Ovary (tissue), 9 donors: Measurements from ENCODE around the gene UBC. TPM values are rescaled to one million over a fixed set of nuclear protein-coding genes. Genes with fewer than 3 reads are reported as not detected.

Experiments
- DNase-seq, 5 donors: peaks; one replicate each; pipeline ENCODE4 v3.0.0-alpha.2; 2019 to 2020
- H3K27ac ChIP-seq, 2 donors: fragments of 200-600 bp; one replicate each; pipeline versions ENCODE4 v1.5.1 to v1.8.0; 2019 to 2022
- H3K27me3 ChIP-seq: fragments of 200-600 bp; one replicate; pipeline ENCODE4 v1.8.0; 2022
- H3K36me3 ChIP-seq: fragments of 200-600 bp; sonication (generic); one replicate; pipeline ENCODE4 v1.5.1; 2019
- H3K4me1 ChIP-seq: one replicate; pipeline ENCODE4 v1.8.1; 2013; ENCODE audit warnings: mild to moderate bottlenecking, moderate library complexity; ENCODE audit not compliant: insufficient read depth
- H3K4me3 ChIP-seq: fragments of 200-600 bp; sonication (generic); one replicate; pipeline ENCODE4 v1.5.1; 2017
- H3K9me3 ChIP-seq, 2 donors: fragments of 200-600 bp in 1 of 2; sonication (generic) in 1 of 2; one replicate each; pipeline versions ENCODE4 v1.5.1 to v1.8.1; 2013 to 2019; ENCODE audit warnings: mild to moderate bottlenecking in 1 of 2, moderate library complexity in 1 of 2
- EP300 ChIP-seq: sonication (generic); formaldehyde crosslinking; IDR thresholded peaks from one replicate; pipeline ENCODE4 v1.6.1; 2017; ENCODE audit warnings: antibody characterized with exemption
- POLR2A ChIP-seq: fragments of 450-650 bp; IDR thresholded peaks from one replicate; pipeline ENCODE4 v1.6.1; 2017; ENCODE audit warnings: antibody characterized with exemption, mild to moderate bottlenecking, moderate library complexity
- WGBS, 3 donors: extraction: QIAGEN DNeasy Blood & Tissue Kit in 1 of 3; methylation state at CpG; one replicate each; pipeline versions ENCODE4 v1.1.5 to v1.1.7; 2013 to 2017; 5-methylcytosine and 5-hydroxymethylcytosine counted together
- intact Hi-C, 4 donors: fragments of 100-400 bp; cut with DNase I; formaldehyde crosslinking; loops; one replicate each; pipeline versions ENCODE4 v1.11.0 to v1.15.1; 2022 to 2023
- microRNA-seq, 3 donors: library from miRNA; unstranded; fragments of <30 nt; microRNA quantifications; one replicate each; pipeline versions ENCODE4 to v1.2.0, GENCODE V29; 2019 to 2020
- polyA plus RNA-seq, 2 donors: library from polyadenylated mRNA; stranded (reverse); fragments of 200-250 nt in 1 of 2; fragments of 350-450 nt in 1 of 2; fragmentation: Illumina TruSeq in 1 of 2; extraction: RNeasy Lipid Tissue Mini Kit (QIAGEN cat#74804) in 1 of 2; gene quantifications; one replicate each; pipeline ENCODE4 v1.2.3, GENCODE V29; 2013 to 2014
- small RNA-seq: library from RNA; depleted of rRNA; stranded (forward); fragments of <200 nt; gene quantifications from one replicate; pipeline ENCODE3, GENCODE V24; 2016
- total RNA-seq, 7 donors: library from RNA; depleted of rRNA in 2 of 7; stranded (reverse); fragments of >200 nt in 2 of 7; fragmentation: NEBNext Ultra II Directional in 3 of 7; extraction: Animal tissue kit (Norgen Biotek cat#: 25700) in 3 of 7; gene quantifications; one replicate each; pipeline versions ENCODE4 v1.1.0 to v1.2.4, GENCODE V29; 2016 to 2023
- TF ChIP-seq, protein P1 (sequence below), 3 donors: fragments of 450-650 bp in 2 of 3; fragments of 200-600 bp in 1 of 3; IDR thresholded peaks; one replicate each; pipeline versions ENCODE4 v1.5.1 to v1.8.0; 2016 to 2022; ENCODE audit warnings: antibody characterized with exemption in 3 of 3, mild to moderate bottlenecking in 1 of 3
- donor health status: DM: no; HTN: no; CAD: no; lungs with moderate emphysema.
- donor health status: DM: no; HTN: no; CAD: no.
- donor health status: Bipolar disorder and iron deficiency.
- donor health status: DM: yes; HTN: yes; CAD: no.
- donor health status: DM: no; HTN: no; CAD: no.
- donor health status: DM: yes; HTN: yes; CAD: no.

UBC gene
- total and polyA plus RNA-seq, 9 donors = 775 to 1,330 (median 837) TPM

DNA sequence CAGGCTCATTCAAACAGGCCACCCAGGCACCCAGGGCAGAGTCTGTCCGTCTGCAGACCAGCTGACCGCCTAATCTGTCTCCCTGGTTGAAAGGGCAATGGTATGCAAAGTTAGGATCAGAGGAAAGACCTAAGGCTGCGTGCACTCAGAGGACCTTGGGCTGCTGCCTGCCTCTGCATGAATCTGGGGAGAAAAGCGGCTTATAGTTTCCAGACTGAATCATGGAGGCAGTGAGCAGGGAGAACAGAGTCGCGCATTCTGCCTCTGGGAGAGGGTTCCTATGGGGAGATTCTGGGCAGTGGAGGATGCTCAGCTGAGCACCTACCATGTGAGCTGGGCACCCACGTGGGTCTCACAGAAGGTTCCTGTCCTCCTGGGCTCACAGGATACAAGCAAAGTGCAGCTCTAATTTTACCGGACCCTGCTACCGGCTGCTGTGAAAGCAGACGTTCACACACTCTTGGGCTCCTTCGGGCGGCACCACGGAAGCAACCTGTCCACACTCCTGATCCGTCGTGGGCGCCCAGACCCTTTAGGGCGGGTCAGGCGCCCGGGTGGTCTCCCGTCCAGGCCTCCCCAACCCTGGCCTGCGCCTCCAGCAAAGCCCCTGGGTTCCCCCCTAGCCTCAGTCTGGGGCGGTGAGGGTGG, 51.6 kb downstream of the UBC start:
- peak overlapping the region in 1 of 2 donors; percentile 69 for H3K27ac ChIP-seq
- H3K36me3 ChIP-seq = no peaks in the 10 kb centered on the region
- DNase-seq = peak in 2 of 5 donors; percentile 37 to 53
- H3K9me3 ChIP-seq = no peaks in the 10 kb centered on the region
- WGBS, 3 donors = 4 to 14% (median 5%) methylated on average over 20 to 22 of the region's 22 CpGs
- intact Hi-C loops = no loop called here
- peaks cover 8% of the 10 kb centered on the region for H3K4me1 ChIP-seq
- TF ChIP-seq POLR2A (no peak), EP300 (no peak)
- TF ChIP-seq, protein P1, sequence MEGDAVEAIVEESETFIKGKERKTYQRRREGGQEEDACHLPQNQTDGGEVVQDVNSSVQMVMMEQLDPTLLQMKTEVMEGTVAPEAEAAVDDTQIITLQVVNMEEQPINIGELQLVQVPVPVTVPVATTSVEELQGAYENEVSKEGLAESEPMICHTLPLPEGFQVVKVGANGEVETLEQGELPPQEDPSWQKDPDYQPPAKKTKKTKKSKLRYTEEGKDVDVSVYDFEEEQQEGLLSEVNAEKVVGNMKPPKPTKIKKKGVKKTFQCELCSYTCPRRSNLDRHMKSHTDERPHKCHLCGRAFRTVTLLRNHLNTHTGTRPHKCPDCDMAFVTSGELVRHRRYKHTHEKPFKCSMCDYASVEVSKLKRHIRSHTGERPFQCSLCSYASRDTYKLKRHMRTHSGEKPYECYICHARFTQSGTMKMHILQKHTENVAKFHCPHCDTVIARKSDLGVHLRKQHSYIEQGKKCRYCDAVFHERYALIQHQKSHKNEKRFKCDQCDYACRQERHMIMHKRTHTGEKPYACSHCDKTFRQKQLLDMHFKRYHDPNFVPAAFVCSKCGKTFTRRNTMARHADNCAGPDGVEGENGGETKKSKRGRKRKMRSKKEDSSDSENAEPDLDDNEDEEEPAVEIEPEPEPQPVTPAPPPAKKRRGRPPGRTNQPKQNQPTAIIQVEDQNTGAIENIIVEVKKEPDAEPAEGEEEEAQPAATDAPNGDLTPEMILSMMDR (IDR thresholded peaks at IDR 0.05) = no peak
- peak overlapping the region; percentile 79 for H3K4me3 ChIP-seq
- H3K27me3 ChIP-seq = no peaks in the 10 kb centered on the region

DNA sequence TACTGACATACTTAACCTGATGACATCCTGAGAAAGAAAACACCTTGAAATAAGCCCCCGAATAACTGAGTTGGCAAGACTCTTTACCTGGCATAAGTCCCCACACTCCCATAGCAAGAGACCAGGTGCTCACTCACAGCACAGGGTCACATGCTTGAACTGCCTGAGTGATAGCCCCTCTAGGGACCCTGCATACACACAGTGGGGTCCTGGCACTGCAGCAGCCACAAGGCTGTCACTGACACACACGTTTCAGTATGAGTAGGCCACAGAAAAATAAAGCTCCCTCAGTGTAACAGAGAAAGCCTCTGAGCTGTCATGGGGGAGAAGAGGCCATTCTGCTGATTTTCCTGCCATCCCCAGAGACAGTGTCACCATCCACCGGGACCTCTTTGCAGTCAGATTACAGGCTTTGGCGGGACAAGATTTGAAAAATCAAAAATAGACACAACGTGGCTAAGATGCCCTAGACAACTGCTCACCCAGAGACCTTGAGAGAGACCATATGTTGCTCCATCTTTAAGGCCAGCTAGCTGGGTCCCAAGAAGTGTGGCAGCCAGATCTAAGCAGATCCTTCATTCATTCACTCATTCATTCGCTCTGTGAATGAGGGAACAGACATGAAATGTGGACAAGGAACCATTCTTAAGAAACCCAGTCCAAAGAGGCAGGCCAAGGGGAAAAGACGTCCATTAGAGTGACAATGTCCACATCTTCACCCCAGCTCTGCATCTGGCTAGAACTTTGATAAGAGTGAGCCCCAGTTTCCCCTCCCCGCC, 52.4 kb downstream of the UBC start:
- TF ChIP-seq POLR2A (no peak), EP300 (no peak)
- TF ChIP-seq, protein P1 (IDR thresholded peaks at IDR 0.05) = no peak
- intact Hi-C loops = no loop called here
- H3K4me3 ChIP-seq = no peak overlapping the region
- 47 to 62% (median 51%) methylated on average over 8 of the region's 8 CpGs for WGBS, 3 donors
- peak overlapping the region in 1 of 2 donors; percentile 69 for H3K27ac ChIP-seq
- H3K9me3 ChIP-seq = no peaks in the 10 kb centered on the region
- H3K4me1 ChIP-seq = peaks cover 10% of the 10 kb centered on the region
- no peaks in the 10 kb centered on the region for H3K36me3 ChIP-seq
- no peaks in the 10 kb centered on the region for H3K27me3 ChIP-seq
- no peak for DNase-seq

Small RNA genes within 50 kb of the gene (microRNA-seq; reads per million reads assigned to microRNA genes)
- gene MIR5188 = 0 reads per million in 3 donors

Small RNA genes within 50 kb of the gene (small RNA-seq; reads per million reads assigned to genes)
- gene MIR5188 (not detected), gene RNU6-927P (not detected)

Other genes starting within 250 kb of the UBC start
- gene SCARB1, start 50.8 kb downstream of the UBC start, total RNA-seq = 100 to 1,000 TPM in 3 of 7 donors, 10 to 100 TPM in 4; 20.8 to 155 (median 81.7) TPM
- 1,000 to 10,000 TPM in 1 of 2 donors, 10 to 100 TPM in 1; 59.4 to 1,262 TPM for gene SCARB1, start 50.8 kb downstream of the UBC start, polyA plus RNA-seq
- 10 to 100 TPM in 5 of 7 donors, 1 to 10 TPM in 2; 6.0 to 29.3 (median 16.1) TPM for gene DHX37, start 74.5 kb upstream of the UBC start, total RNA-seq
- gene DHX37, start 74.5 kb upstream of the UBC start, polyA plus RNA-seq = 10 to 100 TPM in 1 of 2 donors, 1 to 10 TPM in 1; 3.0 to 10.8 TPM
- gene BRI3BP, start 79.0 kb upstream of the UBC start, total RNA-seq = 1 to 10 TPM in 6 of 7 donors, under 1 TPM in 1; 0.95 to 5.6 (median 2.6) TPM
- gene BRI3BP, start 79.0 kb upstream of the UBC start, polyA plus RNA-seq = 1 to 10 TPM; 1.1 to 6.1 TPM
- 10 to 100 TPM in 6 of 7 donors, 1 to 10 TPM in 1; 7.5 to 37.8 (median 14.5) TPM for gene AACS, start 150.8 kb upstream of the UBC start, total RNA-seq
- gene AACS, start 150.8 kb upstream of the UBC start, polyA plus RNA-seq = 1 to 10 TPM; 8.7 to 9.0 TPM